Measurements from ENCODE around the gene CLEC2D.

CLEC2D gene

GRCh38 chr12:9662488-9662887 lies 7.0 kb upstream of the CLEC2D start:
- no peak for TF ChIP-seq FOXM1 (IDR thresholded peaks at IDR 0.05; ENCODE audit: borderline replicate concordance, low read depth)
- TF ChIP-seq EP300 (IDR thresholded peaks at IDR 0.05; ENCODE audit: borderline replicate concordance), result no peak
- TF ChIP-seq YY1 (IDR thresholded peaks at IDR 0.05; ENCODE audit: low read depth), result no peak
- TF ChIP-seq, protein P1, sequence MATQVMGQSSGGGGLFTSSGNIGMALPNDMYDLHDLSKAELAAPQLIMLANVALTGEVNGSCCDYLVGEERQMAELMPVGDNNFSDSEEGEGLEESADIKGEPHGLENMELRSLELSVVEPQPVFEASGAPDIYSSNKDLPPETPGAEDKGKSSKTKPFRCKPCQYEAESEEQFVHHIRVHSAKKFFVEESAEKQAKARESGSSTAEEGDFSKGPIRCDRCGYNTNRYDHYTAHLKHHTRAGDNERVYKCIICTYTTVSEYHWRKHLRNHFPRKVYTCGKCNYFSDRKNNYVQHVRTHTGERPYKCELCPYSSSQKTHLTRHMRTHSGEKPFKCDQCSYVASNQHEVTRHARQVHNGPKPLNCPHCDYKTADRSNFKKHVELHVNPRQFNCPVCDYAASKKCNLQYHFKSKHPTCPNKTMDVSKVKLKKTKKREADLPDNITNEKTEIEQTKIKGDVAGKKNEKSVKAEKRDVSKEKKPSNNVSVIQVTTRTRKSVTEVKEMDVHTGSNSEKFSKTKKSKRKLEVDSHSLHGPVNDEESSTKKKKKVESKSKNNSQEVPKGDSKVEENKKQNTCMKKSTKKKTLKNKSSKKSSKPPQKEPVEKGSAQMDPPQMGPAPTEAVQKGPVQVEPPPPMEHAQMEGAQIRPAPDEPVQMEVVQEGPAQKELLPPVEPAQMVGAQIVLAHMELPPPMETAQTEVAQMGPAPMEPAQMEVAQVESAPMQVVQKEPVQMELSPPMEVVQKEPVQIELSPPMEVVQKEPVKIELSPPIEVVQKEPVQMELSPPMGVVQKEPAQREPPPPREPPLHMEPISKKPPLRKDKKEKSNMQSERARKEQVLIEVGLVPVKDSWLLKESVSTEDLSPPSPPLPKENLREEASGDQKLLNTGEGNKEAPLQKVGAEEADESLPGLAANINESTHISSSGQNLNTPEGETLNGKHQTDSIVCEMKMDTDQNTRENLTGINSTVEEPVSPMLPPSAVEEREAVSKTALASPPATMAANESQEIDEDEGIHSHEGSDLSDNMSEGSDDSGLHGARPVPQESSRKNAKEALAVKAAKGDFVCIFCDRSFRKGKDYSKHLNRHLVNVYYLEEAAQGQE (IDR thresholded peaks at IDR 0.05; ENCODE audit: low read depth), result no peak

- no peak for TF ChIP-seq YY1 (IDR thresholded peaks at IDR 0.05; ENCODE audit: low read depth)
- TF ChIP-seq FOXM1 (IDR thresholded peaks at IDR 0.05; ENCODE audit: borderline replicate concordance, low read depth), result no peak
- no peak for TF ChIP-seq TEAD4 (IDR thresholded peaks at IDR 0.05)
- TF ChIP-seq TAF1 (IDR thresholded peaks at IDR 0.05; ENCODE audit: low read depth), result no peak
- no peak for TF ChIP-seq TCF12 (IDR thresholded peaks at IDR 0.05; ENCODE audit: low read depth)
- no peak for TF ChIP-seq EP300 (IDR thresholded peaks at IDR 0.05; ENCODE audit: borderline replicate concordance)
- TF ChIP-seq USF1 (IDR thresholded peaks at IDR 0.05), result no peak
- TF ChIP-seq CREB1 (IDR thresholded peaks at IDR 0.05; ENCODE audit: low read depth), result no peak
- no peak for TF ChIP-seq RAD21 (IDR thresholded peaks at IDR 0.05; ENCODE audit: low read depth)
Measured at GRCh38 chr12:9667403-9668160, 1.9 kb upstream of the CLEC2D start.

DNA sequence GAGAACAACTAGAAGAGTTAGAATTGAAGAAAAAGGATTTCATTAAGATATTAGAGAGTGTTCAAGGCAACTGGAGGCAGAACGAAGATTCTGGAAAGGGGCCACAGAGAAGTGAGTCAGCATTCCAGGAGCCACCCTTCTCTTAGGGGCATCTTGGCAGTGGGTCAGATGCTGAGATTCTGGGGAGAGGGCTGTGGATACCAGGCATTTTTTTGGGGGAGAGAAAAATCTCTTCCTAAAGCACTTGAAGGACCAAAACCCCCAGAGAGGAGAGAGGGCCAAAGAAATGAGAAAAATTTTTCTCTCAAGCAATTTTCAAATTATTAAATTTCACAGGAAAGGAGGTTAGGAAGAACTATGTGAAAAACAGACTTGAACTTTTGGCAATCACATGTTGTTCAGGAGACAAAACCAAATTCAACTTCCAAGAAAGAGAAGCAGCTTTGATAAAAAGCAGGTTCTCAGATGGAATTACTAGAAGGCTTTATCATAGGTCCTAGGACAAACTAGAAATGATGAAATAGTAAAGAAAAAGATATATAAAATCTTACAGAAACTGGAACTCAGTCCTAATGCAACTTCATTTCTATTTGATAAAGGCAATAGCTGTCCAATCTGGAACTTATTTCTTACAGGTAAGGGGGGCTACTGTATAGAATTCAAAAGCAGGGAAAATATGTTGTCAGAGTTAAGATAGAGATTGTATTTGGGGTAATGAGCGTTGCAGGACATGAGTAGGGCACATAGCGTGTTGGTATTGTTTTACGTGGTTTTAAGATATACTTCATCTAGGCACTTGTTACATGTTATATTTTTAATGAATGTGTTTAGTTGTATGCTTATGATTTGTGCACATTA lies 1.1 kb upstream of the CLEC2D start:
- TF ChIP-seq USF1 (IDR thresholded peaks at IDR 0.05) (no peak), CREB1 (IDR thresholded peaks at IDR 0.05; ENCODE audit: low read depth) (no peak), YY1 (IDR thresholded peaks at IDR 0.05; ENCODE audit: low read depth) (no peak), CEBPB (IDR thresholded peaks at IDR 0.05) (no peak), FOXM1 (IDR thresholded peaks at IDR 0.05; ENCODE audit: borderline replicate concordance, low read depth) (no peak), RAD21 (IDR thresholded peaks at IDR 0.05; ENCODE audit: low read depth) (no peak), TAF1 (IDR thresholded peaks at IDR 0.05; ENCODE audit: low read depth) (no peak), TCF12 (IDR thresholded peaks at IDR 0.05; ENCODE audit: low read depth) (no peak), EGR1 (IDR thresholded peaks at IDR 0.05) (no peak), TEAD4 (IDR thresholded peaks at IDR 0.05) (no peak), ZBTB7A (IDR thresholded peaks at IDR 0.05; ENCODE audit: low read depth) (no peak), NFIC (IDR thresholded peaks at IDR 0.05) (no peak), EP300 (IDR thresholded peaks at IDR 0.05; ENCODE audit: borderline replicate concordance) (no peak)
- TF ChIP-seq, protein P1 (IDR thresholded peaks at IDR 0.05; ENCODE audit: low read depth), result no peak
- TF ChIP-seq, protein P2, sequence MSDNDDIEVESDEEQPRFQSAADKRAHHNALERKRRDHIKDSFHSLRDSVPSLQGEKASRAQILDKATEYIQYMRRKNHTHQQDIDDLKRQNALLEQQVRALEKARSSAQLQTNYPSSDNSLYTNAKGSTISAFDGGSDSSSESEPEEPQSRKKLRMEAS (IDR thresholded peaks at IDR 0.05), result no peak

- TF ChIP-seq, protein P2 (IDR thresholded peaks at IDR 0.05), result no peak
- TF ChIP-seq NFIC (IDR thresholded peaks at IDR 0.05) (no peak), ZBTB7A (IDR thresholded peaks at IDR 0.05; ENCODE audit: low read depth) (no peak), FOXM1 (IDR thresholded peaks at IDR 0.05; ENCODE audit: borderline replicate concordance, low read depth) (no peak), CREB1 (IDR thresholded peaks at IDR 0.05; ENCODE audit: low read depth) (no peak)
- TF ChIP-seq, protein P1 (IDR thresholded peaks at IDR 0.05; ENCODE audit: low read depth), result no peak
Measured at GRCh38 chr12:9669019-9669326, 540 bp upstream of the CLEC2D start.
